Activated gamma-delta T cell treated with Interleukin-2 at 50 U/mL for 16 hours (primary cell): ENCODE measurements around the gene PNLDC1.
"Not testable (repeated sequence)": the region's sequence is repeated elsewhere in the genome, so short reads cannot be mapped to it uniquely, and the experiment has no call there.

Experiments used
- DNase-seq: peaks from one replicate; pipeline ENCODE4 v3.0.0-alpha.2; 2020

The PNLDC1 gene

DNA sequence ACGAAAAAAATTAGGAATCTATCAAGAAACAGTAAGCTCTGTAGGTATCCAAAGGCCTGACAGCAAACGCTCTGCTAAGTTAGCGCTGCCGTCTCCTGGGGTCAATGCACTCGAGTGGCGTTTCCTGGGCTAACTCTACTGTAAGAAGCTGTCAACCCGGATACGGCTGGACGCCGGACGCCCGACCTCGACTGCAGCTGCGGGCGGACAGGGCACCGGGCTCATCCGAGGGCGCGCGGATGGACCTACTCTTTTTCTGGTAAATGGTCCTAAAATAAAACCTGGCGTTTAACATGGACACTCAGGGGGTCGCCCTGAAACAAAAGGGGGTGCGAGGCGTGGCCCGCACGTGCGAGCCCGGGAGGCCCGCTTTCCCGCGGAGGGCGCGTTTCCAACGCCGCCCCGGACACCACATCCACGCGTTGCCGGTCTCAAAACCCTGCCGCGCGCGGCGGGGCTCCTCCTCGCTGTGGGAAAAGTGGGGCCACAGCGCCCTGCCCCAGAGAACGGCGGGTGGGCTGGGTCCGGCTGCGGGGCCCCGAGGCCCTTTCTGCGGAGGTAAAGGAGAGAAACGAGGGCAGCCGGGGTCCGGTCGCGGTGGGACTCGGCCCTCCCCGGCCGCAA, 11.2 kb upstream of the PNLDC1 start:
- DNase-seq: peak; percentile 6

- peak; percentile 98 for DNase-seq
Measured at GRCh38 chr6:159789377-159790148, 10.5 kb upstream of the PNLDC1 start, which contains the start of gene TCP1. TSS of gene TCP1 (minus strand) at chr6:159789602. CDS start at chr6:159789468, 134 bp downstream.

GRCh38 chr6:159790149-159790955, 9.7 kb upstream of the PNLDC1 start, which contains the start of gene MRPL18:
TSS of gene MRPL18 (plus strand) at chr6:159790467. CDS start at chr6:159790588, 121 bp downstream.
- peak; percentile 88 for DNase-seq

DNA sequence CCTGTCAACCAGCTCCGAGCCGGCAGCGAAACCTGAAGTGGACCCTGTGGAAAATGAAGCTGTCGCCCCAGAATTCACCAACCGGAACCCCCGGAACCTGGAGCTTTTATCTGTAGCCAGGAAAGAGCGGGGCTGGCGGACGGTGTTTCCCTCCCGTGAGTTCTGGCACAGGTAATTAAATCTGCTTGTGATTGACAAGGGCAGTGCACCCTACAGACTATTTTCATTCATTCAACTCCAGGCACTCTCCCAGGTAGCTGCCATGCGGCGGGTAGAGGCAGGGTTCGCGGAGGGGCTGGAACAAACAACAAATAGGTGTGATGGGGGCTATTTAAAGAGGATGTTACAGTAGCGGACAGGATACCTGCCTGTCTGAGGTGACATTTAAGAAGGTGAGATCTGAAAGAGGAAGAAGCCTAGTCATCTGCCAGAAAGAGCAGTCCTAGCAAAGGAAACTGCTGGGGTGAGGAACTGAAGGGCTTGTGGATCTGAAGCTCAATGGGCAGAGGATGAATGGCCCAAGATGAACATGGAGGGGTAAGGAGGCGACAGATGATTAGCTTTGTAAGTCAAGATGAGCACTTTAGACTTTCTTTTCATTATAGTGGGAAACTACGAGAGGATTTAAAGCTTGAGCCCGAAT, 9.0 kb upstream of the PNLDC1 start:
- DNase-seq: peak; percentile 11

DNA sequence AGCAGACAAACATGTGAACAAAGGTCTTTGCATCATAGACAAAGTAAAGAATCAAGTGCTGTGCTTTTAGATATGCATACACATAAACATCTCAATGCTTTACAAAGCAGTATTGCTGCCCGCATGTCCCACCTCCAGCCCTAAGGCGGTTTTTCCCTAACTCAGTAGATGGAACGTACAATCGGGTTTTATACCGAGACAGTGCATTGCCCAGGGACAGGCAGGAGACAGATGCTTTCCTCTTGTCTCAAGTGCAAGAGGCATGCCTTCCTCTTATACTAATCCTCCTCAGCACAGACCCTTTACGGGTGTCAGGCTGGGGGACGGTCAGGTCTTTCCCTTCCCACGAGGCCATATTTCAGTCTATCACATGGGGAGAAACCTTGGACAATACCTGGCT, 5.1 kb upstream of the PNLDC1 start:
- not testable (repeated sequence) for DNase-seq

DNA sequence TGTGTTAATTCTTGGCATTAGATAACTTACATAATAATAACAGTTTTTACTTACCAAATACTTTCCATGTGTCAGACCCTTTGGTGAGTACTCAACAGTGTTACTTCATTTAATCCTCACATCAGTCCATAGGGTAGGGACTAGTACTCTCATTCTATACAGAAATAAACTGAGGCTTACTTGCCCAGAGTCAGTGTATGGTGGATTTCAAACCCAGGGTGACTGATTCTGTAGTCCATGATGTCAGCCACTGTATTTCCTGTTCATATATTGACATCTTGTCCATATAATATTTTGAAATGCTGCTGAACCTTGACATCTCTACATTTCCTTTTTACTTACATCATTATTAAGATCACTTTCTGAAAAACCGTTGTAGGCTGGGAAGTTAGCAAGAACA, 2.5 kb upstream of the PNLDC1 start:
- no peak for DNase-seq

DNA sequence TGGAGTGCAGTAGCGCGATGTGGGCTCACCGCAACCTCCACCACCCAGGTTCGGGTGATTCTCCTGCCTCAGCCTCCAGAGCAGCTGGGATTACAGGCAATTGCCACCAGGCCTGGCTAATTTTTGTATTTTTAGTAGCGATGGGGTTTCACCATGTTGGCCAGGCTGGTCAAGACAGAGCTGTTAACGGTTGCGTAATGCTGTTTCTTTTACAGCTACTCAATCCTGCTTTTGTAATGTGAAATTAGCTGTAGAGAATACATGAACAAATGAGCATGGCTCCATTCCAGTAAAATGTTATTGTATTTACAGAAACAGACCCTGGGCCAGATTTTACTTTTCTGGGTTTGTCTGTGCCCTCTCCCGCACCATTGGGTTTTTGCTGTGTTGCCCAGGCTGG, 1.9 kb downstream of the PNLDC1 start:
- no peak for DNase-seq

DNA sequence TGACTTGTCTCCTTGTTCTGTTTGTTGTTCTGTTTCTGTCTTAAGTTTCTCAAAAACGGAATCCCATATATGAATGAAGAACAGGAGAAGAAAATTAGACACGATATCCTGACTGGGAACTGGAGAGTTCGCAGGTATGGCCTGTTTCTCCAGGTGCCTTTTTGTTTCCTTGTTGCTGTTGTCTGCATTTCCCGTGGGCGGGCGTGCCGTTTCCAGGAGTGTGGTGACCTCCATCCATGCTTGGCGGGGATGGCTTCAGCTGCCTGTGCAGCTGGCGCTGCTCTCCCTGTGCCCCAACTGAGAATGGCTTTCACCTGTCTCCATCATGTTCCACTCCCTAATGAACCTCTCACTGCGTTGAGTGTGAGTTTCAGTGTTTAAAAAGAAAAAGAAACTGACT, 4.4 kb downstream of the PNLDC1 start:
- DNase-seq: no peak

GRCh38 chr6:159805440-159806020, 5.5 kb downstream of the PNLDC1 start:
- no peak for DNase-seq

DNA sequence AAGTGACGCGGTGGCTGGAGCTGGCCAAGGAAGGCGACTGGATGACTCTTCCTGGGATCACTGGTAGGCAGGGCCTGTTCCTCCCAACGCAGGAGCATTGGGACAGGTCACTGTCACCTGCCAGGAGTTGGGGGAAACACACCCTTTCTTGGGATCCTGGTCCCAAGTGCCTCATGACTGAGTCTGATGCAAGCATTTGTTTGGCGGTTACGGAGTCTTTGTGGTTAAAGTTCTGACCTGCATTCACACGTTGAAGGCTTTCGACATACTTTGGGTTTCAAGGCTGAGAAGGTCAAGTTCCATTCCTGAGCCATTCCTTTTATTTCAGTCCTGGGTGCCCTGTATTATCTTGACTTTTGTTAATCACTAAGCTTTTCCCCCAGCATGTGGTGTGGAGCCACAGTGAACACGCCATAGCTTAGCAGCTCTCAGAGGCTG, 6.0 kb downstream of the PNLDC1 start:
- no peak for DNase-seq

DNA sequence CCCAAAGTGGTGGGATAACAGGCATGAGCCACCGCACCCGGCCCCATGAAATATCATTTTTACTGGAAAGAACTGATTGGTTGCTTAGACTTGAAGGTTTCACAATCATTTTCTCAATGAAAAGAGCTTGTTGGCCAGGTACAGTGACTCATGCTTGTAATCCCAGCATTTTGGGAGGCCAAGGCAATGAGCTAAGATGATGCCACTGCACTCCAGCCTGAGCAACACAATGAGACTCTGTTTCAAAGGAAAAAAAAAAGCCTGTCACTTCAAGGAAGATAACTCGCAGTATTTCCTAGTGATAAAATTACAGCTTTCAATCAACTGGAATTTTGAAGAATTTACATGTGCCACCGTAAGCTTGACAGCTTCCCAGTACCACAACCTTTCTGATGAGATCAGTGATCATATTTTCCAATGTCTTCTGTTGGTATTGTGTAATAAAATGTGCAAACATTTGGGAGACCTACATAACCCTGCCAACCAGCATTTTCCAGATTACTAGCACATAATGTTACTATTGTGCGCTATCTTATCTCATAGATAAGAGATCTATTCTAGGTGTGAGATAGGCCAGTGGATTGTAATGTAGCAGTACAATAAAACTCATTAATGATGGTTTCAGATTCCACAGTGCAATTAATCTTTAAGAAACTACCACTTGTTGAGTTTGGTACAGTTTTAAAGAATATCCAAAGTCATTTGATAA, 7.2 kb downstream of the PNLDC1 start:
- DNase-seq: no peak

GRCh38 chr6:159808647-159809046, 8.6 kb downstream of the PNLDC1 start:
- DNase-seq: no peak

DNA sequence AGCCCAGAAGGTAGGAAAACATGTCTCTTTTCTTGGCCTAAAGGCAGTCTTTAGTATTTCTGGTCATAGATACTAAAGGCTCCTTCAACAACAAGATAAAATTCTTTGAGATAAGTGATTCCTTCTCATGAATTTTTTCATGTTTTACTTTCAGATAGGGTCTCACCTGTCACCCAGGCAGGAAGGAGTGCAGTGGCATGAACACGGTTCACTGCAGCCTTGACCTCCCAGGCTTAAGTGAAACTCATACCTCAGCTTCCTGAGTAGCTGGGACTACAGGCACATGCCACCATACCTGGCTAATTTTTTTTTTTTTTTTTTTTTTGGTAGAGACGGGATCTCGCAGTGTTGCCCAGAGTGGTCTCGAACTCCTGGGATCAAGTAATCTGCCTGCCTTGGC, 9.1 kb downstream of the PNLDC1 start:
- no peak for DNase-seq

DNA sequence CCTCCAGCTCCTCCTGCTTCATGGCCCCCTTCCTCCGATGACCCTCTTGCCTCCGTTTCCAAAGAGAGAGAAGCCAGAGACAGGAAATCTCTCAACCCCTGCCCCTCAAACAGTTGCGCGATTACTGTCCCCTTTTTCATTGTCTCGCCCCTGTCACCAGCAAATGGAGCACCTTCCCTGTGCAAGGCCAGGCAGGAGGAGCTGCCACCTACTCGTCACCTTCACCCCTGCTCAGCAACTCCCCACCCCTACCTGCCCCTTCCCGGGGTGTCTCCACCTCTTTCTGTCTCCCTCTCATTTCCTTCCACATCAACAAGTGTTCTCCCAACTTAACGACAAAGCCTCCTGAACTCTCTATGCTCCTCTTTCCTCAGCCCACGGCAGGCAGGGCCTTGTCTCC, 13.7 kb downstream of the PNLDC1 start:
- no peak for DNase-seq

- no peak for DNase-seq
Measured at GRCh38 chr6:159815410-159815809, 15.3 kb downstream of the PNLDC1 start.

DNA sequence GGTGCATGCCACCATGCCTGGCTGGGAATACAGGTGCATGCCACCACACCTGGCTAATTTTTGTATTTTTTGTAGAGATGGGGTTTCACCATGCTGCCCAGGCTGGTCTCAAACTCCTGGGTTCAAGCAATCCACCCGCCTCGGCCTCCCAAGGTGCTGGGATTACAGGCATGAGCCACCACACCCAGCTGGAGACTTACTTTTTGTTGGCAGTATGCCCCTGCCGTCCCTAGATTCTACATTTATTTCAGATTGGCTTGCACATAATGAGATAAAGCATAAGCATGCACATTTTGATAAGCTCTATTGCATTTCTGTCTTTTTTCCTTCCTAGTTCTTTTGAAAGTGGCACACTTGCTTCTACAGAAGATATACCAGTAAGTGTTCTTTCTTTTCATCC, 16.7 kb downstream of the PNLDC1 start:
- DNase-seq: not testable (repeated sequence)

DNA sequence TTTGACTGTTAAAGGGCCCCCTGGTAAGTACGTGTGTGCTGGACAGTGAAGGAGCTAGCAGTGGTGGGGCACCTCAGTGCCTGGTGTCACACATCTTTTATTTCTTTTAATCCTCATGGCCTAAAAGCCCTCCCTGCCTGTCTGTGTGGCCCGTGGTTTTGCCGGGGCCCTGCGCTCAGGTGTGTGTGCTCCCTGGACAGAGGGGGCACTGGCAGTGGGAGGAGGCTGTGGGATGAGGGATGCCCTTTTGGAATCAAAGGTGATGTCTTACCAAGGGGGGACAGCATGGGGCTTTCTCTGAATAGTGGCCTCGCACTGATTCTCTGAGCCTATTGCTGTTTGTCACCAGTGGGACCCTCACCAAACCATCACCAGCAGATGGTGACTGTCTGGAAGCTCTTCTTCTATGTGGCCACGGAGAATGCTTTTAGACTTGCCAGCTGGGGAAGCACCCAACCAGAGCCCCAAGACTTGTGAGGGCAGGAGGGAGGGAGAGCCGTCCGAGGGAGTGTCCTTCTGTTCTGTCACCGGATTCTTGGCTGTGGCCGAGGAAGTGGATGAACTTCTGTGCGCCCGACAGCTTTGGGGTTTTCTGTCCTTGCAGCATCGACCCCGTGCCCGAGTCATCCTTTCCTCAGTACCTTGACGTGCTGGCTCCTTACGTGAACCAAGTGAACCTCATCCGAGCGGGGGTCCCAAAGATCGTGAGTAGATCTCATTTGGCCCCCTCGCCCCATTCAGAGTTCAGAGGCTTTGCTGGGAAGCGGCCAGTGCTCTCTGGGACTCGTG, 18.1 kb downstream of the PNLDC1 start:
- DNase-seq: no peak

DNA sequence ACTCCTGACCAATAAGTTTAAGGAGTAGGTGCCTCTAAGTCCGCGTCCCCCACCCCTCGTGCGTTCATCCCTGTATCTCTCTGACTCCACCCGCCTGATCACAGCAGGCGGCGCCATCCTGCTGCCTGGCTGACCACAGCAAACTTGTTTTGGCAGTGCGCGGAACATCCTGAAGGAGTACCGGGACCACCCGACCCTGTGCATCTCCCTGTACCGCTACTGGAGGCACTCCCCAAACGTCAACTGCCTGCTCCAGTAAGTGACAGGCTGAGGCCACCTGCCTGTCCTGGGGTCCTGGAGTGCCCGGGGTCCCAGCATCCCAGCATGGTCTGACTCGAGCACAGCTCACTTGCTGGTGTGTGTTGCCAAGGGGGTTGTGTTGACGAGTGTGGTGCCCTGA, 19.0 kb downstream of the PNLDC1 start:
- DNase-seq: no peak

- no peak for DNase-seq
Measured at GRCh38 chr6:159819932-159820640, 20.0 kb downstream of the PNLDC1 start.

DNA sequence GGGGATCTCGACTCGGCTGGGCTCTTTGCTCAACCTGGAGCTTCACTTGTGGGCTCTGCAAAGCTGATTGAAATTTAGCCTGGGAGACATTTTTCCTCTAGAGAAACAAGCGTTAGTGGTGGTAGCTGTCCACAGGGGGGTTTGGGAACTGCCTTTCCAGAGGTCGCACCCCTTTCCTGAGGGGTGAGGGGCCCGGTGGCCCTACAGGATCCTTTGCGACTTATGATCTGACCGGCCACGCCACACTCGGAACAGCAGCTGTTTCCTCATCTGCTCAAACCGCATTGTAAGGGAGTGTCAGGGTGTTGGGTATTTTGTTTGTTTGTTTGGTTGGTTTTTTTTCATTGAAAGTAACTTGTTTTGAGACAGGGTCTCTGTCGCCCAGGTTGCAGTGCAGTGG, 21.0 kb downstream of the PNLDC1 start:
- no peak for DNase-seq
